Measurements from ENCODE around the gene ARHGAP15. TPM values are rescaled to one million over a fixed set of nuclear protein-coding genes. Genes with fewer than 3 reads are reported as not detected.

ARHGAP15 gene
- total RNA-seq, 4 donors from 2014 or later = 1.2 to 6.0 (median 3.4) TPM

DNA sequence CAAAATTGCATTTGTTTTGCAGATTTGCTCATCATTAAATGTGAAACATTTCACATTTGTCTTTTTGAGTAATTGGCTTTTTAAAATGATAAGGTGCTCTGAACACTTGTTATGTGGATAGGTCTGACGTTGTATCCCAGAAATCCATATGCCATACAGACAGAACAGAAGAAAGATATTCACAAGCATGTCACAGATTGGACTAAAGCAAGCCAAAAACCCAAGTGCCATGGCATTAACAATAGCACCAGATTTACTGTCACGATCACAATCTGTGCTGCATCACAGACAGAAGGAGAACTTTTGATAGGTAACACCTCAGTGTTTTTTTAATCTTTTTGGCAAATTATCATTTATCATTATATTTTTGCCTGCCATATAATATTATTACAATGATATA is 272.6 kb downstream of the ARHGAP15 start:
- Histone ChIP-seq H3K36me3 (no peaks in the 10 kb centered on the region), H3K27me3 (no peaks in the 10 kb centered on the region), H3K27ac (no peak overlapping the region), H3K4me1 (peaks cover 13% of the 10 kb centered on the region), H3K4me3 (no peak overlapping the region), H3K9me3 (no peaks in the 10 kb centered on the region)
- TF ChIP-seq EP300 (IDR thresholded peaks at IDR 0.05) (no peak), POLR2AphosphoS5 (IDR thresholded peaks at IDR 0.05) (no peak), POLR2A (IDR thresholded peaks at IDR 0.05) (no peak)
- TF ChIP-seq, protein P1, sequence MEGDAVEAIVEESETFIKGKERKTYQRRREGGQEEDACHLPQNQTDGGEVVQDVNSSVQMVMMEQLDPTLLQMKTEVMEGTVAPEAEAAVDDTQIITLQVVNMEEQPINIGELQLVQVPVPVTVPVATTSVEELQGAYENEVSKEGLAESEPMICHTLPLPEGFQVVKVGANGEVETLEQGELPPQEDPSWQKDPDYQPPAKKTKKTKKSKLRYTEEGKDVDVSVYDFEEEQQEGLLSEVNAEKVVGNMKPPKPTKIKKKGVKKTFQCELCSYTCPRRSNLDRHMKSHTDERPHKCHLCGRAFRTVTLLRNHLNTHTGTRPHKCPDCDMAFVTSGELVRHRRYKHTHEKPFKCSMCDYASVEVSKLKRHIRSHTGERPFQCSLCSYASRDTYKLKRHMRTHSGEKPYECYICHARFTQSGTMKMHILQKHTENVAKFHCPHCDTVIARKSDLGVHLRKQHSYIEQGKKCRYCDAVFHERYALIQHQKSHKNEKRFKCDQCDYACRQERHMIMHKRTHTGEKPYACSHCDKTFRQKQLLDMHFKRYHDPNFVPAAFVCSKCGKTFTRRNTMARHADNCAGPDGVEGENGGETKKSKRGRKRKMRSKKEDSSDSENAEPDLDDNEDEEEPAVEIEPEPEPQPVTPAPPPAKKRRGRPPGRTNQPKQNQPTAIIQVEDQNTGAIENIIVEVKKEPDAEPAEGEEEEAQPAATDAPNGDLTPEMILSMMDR (IDR thresholded peaks at IDR 0.05) = no peak
- no peak for DNase-seq (ENCODE audit: low spot score in 2 of 2)
- 77% methylated on average over 2 of the region's 2 CpGs for WGBS

GRCh38 chr2:143402451-143402850 is 273.2 kb downstream of the ARHGAP15 start:
- WGBS = 79% methylated on average over 2 of the region's 2 CpGs
- H3K27ac ChIP-seq = no peak overlapping the region
- DNase-seq (ENCODE audit: low spot score in 2 of 2) = no peak
- H3K4me1 ChIP-seq = peaks cover 13% of the 10 kb centered on the region
- H3K27me3 ChIP-seq = no peaks in the 10 kb centered on the region
- H3K36me3 ChIP-seq = no peaks in the 10 kb centered on the region
- TF ChIP-seq EP300 (IDR thresholded peaks at IDR 0.05) (no peak), POLR2AphosphoS5 (IDR thresholded peaks at IDR 0.05) (no peak), POLR2A (IDR thresholded peaks at IDR 0.05) (no peak)
- TF ChIP-seq, protein P1 (IDR thresholded peaks at IDR 0.05) = no peak
- H3K4me3 ChIP-seq = no peak overlapping the region
- H3K9me3 ChIP-seq = no peaks in the 10 kb centered on the region

- H3K36me3 ChIP-seq = no peaks in the 10 kb centered on the region
- no peak for DNase-seq (ENCODE audit: low spot score in 2 of 2)
- no peaks in the 10 kb centered on the region for H3K27me3 ChIP-seq
- no peaks in the 10 kb centered on the region for H3K9me3 ChIP-seq
- no peak overlapping the region for H3K4me3 ChIP-seq
- WGBS = 91% methylated on average over 3 of the region's 3 CpGs
- TF ChIP-seq EP300 (IDR thresholded peaks at IDR 0.05) = no peak
- TF ChIP-seq, protein P1 (IDR thresholded peaks at IDR 0.05) = no peak
- TF ChIP-seq POLR2A (IDR thresholded peaks at IDR 0.05) = no peak
- no peak for TF ChIP-seq POLR2AphosphoS5 (IDR thresholded peaks at IDR 0.05)
- no peak overlapping the region for H3K27ac ChIP-seq
- no peaks in the 10 kb centered on the region for H3K4me1 ChIP-seq
Observed at GRCh38 chr2:143410082-143410897, 281.1 kb downstream of the ARHGAP15 start.

- no peak for DNase-seq (ENCODE audit: low spot score in 2 of 2)
- TF ChIP-seq POLR2AphosphoS5 (IDR thresholded peaks at IDR 0.05) = no peak
- TF ChIP-seq, protein P1 (IDR thresholded peaks at IDR 0.05) = no peak
- no peaks in the 10 kb centered on the region for H3K9me3 ChIP-seq
- H3K36me3 ChIP-seq = no peaks in the 10 kb centered on the region
- 91% methylated on average over 4 of the region's 4 CpGs for WGBS
- no peaks in the 10 kb centered on the region for H3K27me3 ChIP-seq
- H3K4me1 ChIP-seq = no peaks in the 10 kb centered on the region
- H3K27ac ChIP-seq = no peak overlapping the region
- H3K4me3 ChIP-seq = no peak overlapping the region
Observed at GRCh38 chr2:143415571-143415970, 286.4 kb downstream of the ARHGAP15 start.

GRCh38 chr2:143417428-143417827 is 288.2 kb downstream of the ARHGAP15 start:
- Histone ChIP-seq H3K27ac (no peak overlapping the region), H3K27me3 (no peaks in the 10 kb centered on the region), H3K4me1 (no peaks in the 10 kb centered on the region), H3K36me3 (no peaks in the 10 kb centered on the region), H3K4me3 (no peak overlapping the region), H3K9me3 (no peaks in the 10 kb centered on the region)
- TF ChIP-seq POLR2AphosphoS5 (IDR thresholded peaks at IDR 0.05) = no peak
- TF ChIP-seq EP300 (IDR thresholded peaks at IDR 0.05) = no peak
- no peak for TF ChIP-seq POLR2A (IDR thresholded peaks at IDR 0.05)
- TF ChIP-seq, protein P1 (IDR thresholded peaks at IDR 0.05) = no peak
- no peak for DNase-seq (ENCODE audit: low spot score in 2 of 2)
- 93% methylated on average over 2 of the region's 2 CpGs for WGBS

All from suprapubic skin (tissue), 4 donors.